ENCODE results near the gene SIRT7.

Gene SIRT7

DNA sequence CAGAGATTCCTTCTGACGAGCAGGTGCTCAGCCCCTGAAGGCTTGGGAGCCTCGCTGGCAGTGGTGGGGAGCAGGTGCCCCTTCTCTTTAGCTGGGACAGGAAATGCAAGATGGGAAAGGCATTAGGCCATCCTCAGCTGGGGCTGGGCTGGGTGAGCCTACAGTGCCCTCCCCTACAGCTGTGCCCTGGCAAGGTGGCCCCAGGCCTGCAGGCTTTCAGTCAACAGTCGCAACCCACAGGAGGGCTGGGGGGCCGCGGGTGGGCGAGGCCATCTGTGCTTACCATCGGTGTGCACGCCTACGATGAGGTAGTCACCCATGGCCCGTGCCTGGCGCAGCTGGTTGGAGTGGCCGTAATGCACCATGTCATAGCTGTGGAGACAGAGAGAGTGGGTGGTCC lies 8.7 kb downstream of the SIRT7 start:
- Histone ChIP-seq H3K9me3 (ENCODE audit: severe bottlenecking) (no peaks in the 10 kb centered on the region), H3K4me3 (ENCODE audit: severe bottlenecking) (no peak overlapping the region), H3K27ac (ENCODE audit: poor library complexity, severe bottlenecking) (no peak overlapping the region), H3K4me1 (ENCODE audit: insufficient read depth, poor library complexity, severe bottlenecking) (peaks cover 20% of the 10 kb centered on the region), H3K27me3 (ENCODE audit: insufficient read depth, poor library complexity, severe bottlenecking) (no peaks in the 10 kb centered on the region), H3K36me3 (ENCODE audit: low read depth) (peaks cover 59% of the 10 kb centered on the region)
- ATAC-seq (ENCODE audit: low read depth) (no peak), DNase-seq (ENCODE audit: low spot score) (no peak)
- TF ChIP-seq CTCF (IDR thresholded peaks at IDR 0.05; ENCODE audit: poor library complexity, severe bottlenecking), result no peak

- Histone ChIP-seq H3K27me3 (ENCODE audit: insufficient read depth, poor library complexity, severe bottlenecking) (no peaks in the 10 kb centered on the region), H3K27ac (ENCODE audit: poor library complexity, severe bottlenecking) (no peak overlapping the region), H3K9me3 (ENCODE audit: severe bottlenecking) (no peaks in the 10 kb centered on the region), H3K36me3 (ENCODE audit: low read depth) (peaks cover 55% of the 10 kb centered on the region), H3K4me1 (ENCODE audit: insufficient read depth, poor library complexity, severe bottlenecking) (peaks cover 20% of the 10 kb centered on the region), H3K4me3 (ENCODE audit: severe bottlenecking) (no peak overlapping the region)
- ATAC-seq (ENCODE audit: low read depth), result no peak
- no peak for DNase-seq (ENCODE audit: low spot score)
- no peak for TF ChIP-seq CTCF (IDR thresholded peaks at IDR 0.05; ENCODE audit: poor library complexity, severe bottlenecking)
Measured at GRCh38 chr17:81908793-81909192, 9.2 kb downstream of the SIRT7 start.

GRCh38 chr17:81907219-81908145 lies 10.5 kb downstream of the SIRT7 start:
- no peak overlapping the region for H3K4me3 ChIP-seq (ENCODE audit: severe bottlenecking)
- peaks cover 43% of the 10 kb centered on the region for H3K36me3 ChIP-seq (ENCODE audit: low read depth)
- no peak for TF ChIP-seq CTCF (IDR thresholded peaks at IDR 0.05; ENCODE audit: poor library complexity, severe bottlenecking)
- DNase-seq (ENCODE audit: low spot score), result no peak
- H3K27me3 ChIP-seq (ENCODE audit: insufficient read depth, poor library complexity, severe bottlenecking), result no peaks in the 10 kb centered on the region
- ATAC-seq (ENCODE audit: low read depth), result no peak
- H3K9me3 ChIP-seq (ENCODE audit: severe bottlenecking), result no peaks in the 10 kb centered on the region
- no peak overlapping the region for H3K27ac ChIP-seq (ENCODE audit: poor library complexity, severe bottlenecking)
- H3K4me1 ChIP-seq (ENCODE audit: insufficient read depth, poor library complexity, severe bottlenecking), result peaks cover 14% of the 10 kb centered on the region

DNA sequence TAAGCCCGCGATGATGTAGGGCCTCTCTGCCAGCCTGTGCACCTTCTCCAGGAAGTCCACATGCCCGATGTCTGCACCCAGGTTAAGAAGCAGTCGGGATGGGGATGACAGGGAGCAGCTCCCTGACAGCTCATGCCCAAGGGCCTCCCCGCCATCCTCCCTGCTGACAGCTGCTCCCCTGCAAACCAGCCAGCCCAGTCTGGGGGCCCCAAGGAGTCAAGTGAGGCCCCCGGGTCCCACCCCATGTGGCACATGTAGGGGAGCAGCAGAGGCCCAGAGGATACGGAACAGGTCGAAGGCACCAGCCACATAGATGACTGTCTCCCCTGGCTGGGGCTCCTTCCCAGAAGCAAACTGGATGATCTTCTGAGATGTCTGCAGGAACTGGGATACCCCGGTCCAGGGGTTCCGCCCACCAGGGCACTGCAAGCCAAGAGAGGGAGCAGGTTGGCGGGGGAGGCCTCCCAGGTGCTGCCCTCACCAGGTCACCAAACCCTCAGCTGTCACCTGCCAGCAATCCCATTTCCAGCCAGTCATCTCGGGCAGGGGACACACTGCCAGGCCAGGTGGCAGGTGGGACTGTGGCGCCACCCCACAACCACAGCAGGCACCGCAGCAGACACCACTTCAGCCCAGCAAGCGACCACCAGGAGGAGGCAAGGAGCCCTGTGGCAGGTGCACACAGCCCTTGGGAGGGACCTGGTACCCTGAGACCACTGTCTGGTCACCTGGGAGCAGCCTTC lies 11.3 kb downstream of the SIRT7 start:
- DNase-seq (ENCODE audit: low spot score) (no peak), ATAC-seq (ENCODE audit: low read depth) (no peak)
- no peaks in the 10 kb centered on the region for H3K27me3 ChIP-seq (ENCODE audit: insufficient read depth, poor library complexity, severe bottlenecking)
- no peaks in the 10 kb centered on the region for H3K9me3 ChIP-seq (ENCODE audit: severe bottlenecking)
- H3K4me3 ChIP-seq (ENCODE audit: severe bottlenecking), result no peak overlapping the region
- peaks cover 5% of the 10 kb centered on the region for H3K4me1 ChIP-seq (ENCODE audit: insufficient read depth, poor library complexity, severe bottlenecking)
- peak; percentile 4 for TF ChIP-seq CTCF (IDR thresholded peaks at IDR 0.05; ENCODE audit: poor library complexity, severe bottlenecking)
- H3K27ac ChIP-seq (ENCODE audit: poor library complexity, severe bottlenecking), result no peak overlapping the region
- H3K36me3 ChIP-seq (ENCODE audit: low read depth), result peaks cover 34% of the 10 kb centered on the region

All from RWPE2 (cell line).